SK-N-SH treated with all-trans-retinoic acid at 6 μM for 48 hours (cell line): ENCODE data around the gene B3GAT1.

Source experiments
- ARNTL ChIP-seq: fragments of 450-650 bp; formaldehyde crosslinking; IDR thresholded peaks from 2 replicates; pipeline ENCODE4 v1.5.0; 2020; ENCODE audit warnings: low read depth, mild to moderate bottlenecking, moderate library complexity, borderline replicate concordance
- BACH2 ChIP-seq: fragments of 250-450 bp; sonication (Bioruptor Pico); IDR thresholded peaks from 2 replicates; pipeline ENCODE4 v1.9.0; 2021; ENCODE audit warnings: mild to moderate bottlenecking, borderline replicate concordance
- CREB5 ChIP-seq: fragments of 250-450 bp; sonication (Bioruptor Pico); IDR thresholded peaks from 2 replicates; pipeline ENCODE4 v1.5.1; 2020; ENCODE audit warnings: low read depth, mild to moderate bottlenecking, moderate library complexity
- PPARA ChIP-seq: fragments of 250-450 bp; sonication (Bioruptor Pico); IDR thresholded peaks from 2 replicates; pipeline ENCODE4 v1.5.0; 2020; ENCODE audit warnings: mild to moderate bottlenecking, borderline replicate concordance
- TCF4 ChIP-seq: fragments of 250-450 bp; sonication (Bioruptor Pico); IDR thresholded peaks from 2 replicates; pipeline ENCODE4 v1.8.0; 2021; ENCODE audit warnings: mild to moderate bottlenecking, moderate library complexity, borderline replicate concordance
- ZFP3 ChIP-seq: fragments of 250-450 bp; sonication (Bioruptor Pico); IDR thresholded peaks from 2 replicates; pipeline ENCODE4 v1.5.0; 2020; ENCODE audit warnings: mild to moderate bottlenecking, moderate library complexity
- ZNF70 ChIP-seq: fragments of 450-650 bp; formaldehyde crosslinking; IDR thresholded peaks from 2 replicates; pipeline ENCODE4 v1.5.0; 2020; ENCODE audit warnings: mild to moderate bottlenecking, moderate library complexity
- TF ChIP-seq, protein P1 (sequence below): fragments of 250-450 bp; sonication (Bioruptor Pico); IDR thresholded peaks from 2 replicates; pipeline ENCODE4 v1.8.0; 2020; ENCODE audit warnings: mild to moderate bottlenecking, moderate library complexity, borderline replicate concordance

GRCh38 chr11:134412203-134413042, at the start of gene B3GAT1:
- no peak for TF ChIP-seq BACH2 (CRISPR knock-in tag)
- no peak for TF ChIP-seq ZNF70
- TF ChIP-seq CREB5 (CRISPR knock-in tag), result no peak
- TF ChIP-seq PPARA (CRISPR knock-in tag), result no peak
- no peak for TF ChIP-seq ARNTL (CRISPR knock-in tag)
- TF ChIP-seq, protein P1, sequence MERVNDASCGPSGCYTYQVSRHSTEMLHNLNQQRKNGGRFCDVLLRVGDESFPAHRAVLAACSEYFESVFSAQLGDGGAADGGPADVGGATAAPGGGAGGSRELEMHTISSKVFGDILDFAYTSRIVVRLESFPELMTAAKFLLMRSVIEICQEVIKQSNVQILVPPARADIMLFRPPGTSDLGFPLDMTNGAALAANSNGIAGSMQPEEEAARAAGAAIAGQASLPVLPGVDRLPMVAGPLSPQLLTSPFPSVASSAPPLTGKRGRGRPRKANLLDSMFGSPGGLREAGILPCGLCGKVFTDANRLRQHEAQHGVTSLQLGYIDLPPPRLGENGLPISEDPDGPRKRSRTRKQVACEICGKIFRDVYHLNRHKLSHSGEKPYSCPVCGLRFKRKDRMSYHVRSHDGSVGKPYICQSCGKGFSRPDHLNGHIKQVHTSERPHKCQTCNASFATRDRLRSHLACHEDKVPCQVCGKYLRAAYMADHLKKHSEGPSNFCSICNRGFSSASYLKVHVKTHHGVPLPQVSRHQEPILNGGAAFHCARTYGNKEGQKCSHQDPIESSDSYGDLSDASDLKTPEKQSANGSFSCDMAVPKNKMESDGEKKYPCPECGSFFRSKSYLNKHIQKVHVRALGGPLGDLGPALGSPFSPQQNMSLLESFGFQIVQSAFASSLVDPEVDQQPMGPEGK (CRISPR knock-in tag), result no peak
- TF ChIP-seq TCF4 (CRISPR knock-in tag), result no peak
- TF ChIP-seq ZFP3 (CRISPR knock-in tag), result 0 out of 2 replicates have a peak, but pooled peaks have one; percentile 59
